ENCODE results near the gene ING1. TPM values are rescaled to one million over a fixed set of nuclear protein-coding genes. Genes with fewer than 3 reads are reported as not detected.
A peak's percentile ranks its signal among the peaks of the same experiment; 100 is the strongest.
"Not testable (repeated sequence)": the region's sequence is repeated elsewhere in the genome, so short reads cannot be mapped to it uniquely, and the experiment has no call there.

Gene ING1
- total RNA-seq, 1 donor from 2014 or later, result 6.6 TPM

DNA sequence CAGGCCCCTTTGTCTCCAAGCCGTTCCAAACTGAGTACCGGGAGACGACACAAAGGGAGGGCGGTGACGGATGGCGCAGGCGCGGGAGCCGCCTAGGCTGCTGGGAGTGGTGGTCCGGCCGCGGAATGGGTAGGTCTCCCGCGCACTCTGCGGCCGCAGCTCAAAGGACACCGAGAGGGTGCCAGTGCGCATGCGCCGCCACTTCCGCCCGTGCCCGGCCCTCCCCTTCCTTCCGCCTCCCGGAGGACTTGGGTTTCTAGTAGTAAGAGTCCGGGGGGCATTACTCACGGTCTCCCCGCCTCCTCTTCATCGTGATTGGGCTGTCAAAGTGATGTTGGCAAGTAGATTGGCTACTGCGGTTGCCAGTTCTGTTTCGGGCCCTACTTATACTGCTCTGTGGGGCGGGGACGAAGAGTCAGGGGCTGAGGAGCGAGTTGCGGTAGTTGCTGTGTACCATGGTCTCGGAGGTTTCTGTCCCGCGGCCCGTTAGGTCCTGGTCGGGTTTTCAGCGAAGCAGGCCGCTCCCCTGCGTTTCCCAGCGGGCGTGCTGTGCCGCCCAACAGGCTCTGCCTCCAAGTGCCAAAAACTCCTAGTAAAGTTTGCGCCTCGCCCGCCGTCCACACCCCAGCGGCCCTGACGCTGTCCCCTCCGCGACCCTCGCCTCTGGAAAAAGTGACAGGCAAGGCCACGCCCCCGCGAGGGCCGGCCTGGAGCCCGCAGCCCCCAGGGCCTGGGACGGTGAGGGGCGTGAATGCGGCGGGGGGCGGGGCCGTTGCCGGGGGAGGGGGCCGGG is 455 bp upstream of the ING1 start:
- intact Hi-C loops (cut with DNase I), result loop anchor here (2.0 to 5.0 kb wide), 3 partner anchors 98 to 294 kb away; partner anchors contain the start of gene NAXD
- peak; percentile 100 for DNase-seq (ENCODE audit: low spot score)

DNA sequence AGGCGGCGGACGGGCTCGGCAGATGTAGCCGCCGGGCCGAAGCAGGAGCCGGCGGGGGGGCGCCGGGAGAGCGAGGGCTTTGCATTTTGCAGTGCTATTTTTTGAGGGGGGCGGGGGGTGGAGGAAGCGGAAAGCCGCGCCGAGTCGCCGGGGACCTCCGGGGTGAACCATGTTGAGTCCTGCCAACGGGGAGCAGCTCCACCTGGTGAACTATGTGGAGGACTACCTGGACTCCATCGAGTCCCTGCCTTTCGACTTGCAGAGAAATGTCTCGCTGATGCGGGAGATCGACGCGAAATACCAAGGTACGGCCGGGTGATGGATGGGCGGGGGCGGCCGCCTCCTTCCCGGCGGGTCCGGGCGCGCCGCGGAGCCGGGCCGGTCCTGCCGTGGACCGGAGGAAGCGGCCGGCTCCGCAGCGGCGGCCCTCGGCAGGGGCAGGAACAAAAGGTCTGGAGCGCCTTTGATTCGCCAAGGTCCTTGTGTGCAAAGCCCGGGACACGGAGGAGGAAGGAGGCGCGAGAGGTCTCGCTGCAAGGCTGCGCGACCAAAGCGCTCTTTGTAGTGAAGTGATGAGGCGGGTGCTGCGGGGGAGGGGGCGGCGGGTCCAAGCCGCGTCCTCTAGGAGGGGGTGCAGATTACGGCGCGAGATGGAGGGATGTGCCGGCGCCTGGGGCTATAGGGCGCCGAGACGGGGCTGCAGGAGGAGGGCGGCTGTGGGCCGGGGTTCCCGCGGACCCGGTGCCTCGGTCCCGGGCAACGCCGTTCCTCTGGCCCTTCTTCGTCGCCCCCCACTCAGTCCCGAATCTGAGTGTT is 689 bp downstream of the ING1 start:
- intact Hi-C loops (cut with DNase I), result loop anchor here (2.0 to 5.0 kb wide), 3 partner anchors 99 to 293 kb away; partner anchors contain the start of gene NAXD
- DNase-seq (ENCODE audit: low spot score), result peak; percentile 82

DNA sequence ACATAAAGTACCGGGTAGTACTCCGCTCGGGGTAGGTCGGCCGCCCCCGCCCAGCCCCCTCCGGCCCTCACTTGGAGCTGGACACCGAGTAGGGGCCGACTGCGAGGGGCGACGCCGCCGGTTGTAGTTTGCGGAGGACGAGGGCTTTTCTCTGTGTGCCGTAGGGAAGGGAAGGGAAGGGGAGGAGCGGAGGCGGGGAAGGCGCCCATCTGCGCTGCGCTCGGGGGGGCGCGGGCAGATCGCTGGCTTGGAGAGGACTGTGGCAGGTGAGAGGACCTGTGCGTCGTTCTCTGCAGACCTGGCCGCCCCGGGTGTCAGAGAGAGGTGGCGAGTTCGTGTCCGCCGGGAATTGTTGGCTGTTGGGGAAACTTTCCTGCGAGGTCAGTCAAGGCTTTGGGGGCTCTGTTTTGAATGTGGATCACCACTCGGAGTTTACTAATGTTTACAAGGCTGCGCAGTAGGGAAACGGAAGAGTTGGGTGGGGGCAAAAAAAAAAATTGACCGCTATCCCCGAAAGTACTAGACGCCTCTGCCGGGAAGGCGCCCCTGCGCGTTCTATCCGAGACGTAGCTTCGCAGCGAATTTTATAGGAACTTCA is 1.4 kb downstream of the ING1 start:
- intact Hi-C loops (cut with DNase I), result loop anchor here (1.0 to 5.0 kb wide), 4 partner anchors 102 to 292 kb away; no protein-coding TSS in a partner anchor
- DNase-seq (ENCODE audit: low spot score), result peak; percentile 84

DNA sequence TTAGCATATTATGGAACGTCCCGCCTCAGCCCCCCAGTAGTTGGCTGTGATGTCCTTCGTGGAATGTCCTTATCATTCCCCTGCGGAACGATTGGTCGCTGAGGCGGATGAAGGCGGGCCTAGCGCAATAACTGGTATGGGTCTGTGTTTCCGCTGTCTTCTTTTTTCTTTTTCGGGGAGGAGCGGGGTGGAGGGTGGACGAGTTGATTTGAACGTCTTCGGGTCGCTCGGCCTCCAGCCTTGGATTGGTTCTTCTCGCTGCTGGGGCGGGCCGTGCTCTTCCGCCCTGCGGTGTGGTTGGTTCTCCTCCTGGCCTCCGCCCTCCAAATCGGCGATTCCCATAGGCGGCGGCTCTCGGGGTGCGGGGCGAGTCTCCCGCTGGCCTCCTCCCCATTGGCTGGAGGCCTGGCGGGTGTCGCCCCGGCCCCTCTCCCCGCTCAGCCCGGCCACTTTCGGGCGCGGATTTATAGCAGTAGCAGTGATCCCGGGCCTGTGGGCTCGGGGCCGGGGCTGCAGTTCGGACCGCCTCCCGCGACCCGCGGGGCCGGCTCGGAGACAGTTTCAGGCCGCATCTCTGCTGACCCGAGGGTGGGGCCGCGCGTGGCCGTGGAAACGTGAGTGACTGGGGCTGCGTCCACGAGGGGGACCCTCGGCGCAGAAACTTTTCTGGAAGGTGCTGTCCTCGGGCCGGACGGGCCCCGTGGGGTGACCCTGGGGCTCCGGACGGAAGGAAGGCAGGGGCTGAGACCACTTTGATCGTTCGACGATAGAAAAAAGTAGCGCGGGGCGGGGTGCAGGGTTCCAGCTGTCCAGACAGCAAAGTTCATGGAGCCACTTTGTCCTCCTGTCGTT is 2.1 kb downstream of the ING1 start:
- DNase-seq (ENCODE audit: low spot score), result peak; percentile 99
- intact Hi-C loops (cut with DNase I), result loop anchor here (1.0 to 5.0 kb wide), 2 partner anchors 102 to 199 kb away; no protein-coding TSS in a partner anchor

DNA sequence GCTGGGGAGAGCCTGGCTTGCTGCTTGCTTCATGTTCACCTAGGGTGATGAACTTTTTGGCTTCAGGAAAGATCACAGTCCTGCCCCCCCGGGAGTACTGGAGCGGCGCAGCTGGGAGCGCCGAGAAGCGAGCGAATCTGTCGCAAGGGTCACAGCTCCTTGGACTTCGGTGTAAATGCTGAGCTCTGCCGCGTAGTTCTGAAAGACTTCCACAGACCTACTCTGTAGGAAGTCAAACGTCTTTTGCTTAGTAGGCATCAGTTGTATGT is 2.7 kb downstream of the ING1 start:
- intact Hi-C loops (cut with DNase I), result loop anchor here (5.0 kb wide), 1 partner anchor 101 kb away; no protein-coding TSS in a partner anchor
- DNase-seq (ENCODE audit: low spot score), result no peak

DNA sequence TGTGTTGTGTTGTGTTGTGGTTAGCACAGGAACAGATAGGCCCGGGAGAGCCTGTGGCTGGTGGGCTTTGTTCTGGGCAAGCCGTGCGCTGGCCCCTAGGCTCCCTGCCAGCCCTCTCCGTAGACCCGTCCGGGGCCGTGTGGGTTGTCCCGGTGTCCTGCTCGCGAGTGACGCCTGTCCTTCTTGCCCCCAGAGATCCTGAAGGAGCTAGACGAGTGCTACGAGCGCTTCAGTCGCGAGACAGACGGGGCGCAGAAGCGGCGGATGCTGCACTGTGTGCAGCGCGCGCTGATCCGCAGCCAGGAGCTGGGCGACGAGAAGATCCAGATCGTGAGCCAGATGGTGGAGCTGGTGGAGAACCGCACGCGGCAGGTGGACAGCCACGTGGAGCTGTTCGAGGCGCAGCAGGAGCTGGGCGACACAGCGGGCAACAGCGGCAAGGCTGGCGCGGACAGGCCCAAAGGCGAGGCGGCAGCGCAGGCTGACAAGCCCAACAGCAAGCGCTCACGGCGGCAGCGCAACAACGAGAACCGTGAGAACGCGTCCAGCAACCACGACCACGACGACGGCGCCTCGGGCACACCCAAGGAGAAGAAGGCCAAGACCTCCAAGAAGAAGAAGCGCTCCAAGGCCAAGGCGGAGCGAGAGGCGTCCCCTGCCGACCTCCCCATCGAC is 5.7 kb downstream of the ING1 start:
- intact Hi-C loops (cut with DNase I), result loop anchor here (5.0 kb wide), 1 partner anchor 98 kb away; no protein-coding TSS in a partner anchor
- DNase-seq (ENCODE audit: low spot score), result no peak

DNA sequence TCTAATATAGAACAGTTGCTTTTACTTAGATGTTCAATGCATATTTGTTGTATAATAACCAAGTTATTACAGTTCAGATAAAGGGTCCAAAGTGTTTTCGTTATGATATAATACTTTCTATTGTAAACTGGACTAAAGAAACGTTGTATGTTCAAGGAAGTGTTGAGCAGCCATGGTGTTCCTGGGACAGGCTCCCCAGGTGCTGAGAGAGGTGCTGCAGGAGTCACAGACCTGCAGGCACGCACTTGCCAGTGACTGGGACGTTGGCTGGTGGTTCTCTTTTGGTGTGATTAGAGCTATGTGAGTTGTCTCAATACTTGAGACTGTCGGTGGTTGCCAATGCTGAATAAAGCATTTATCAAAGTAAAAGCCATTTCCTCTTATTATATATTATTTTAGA is 9.5 kb downstream of the ING1 start:
- intact Hi-C loops (cut with DNase I), result no loop called here
- no peak for DNase-seq (ENCODE audit: low spot score)

DNA sequence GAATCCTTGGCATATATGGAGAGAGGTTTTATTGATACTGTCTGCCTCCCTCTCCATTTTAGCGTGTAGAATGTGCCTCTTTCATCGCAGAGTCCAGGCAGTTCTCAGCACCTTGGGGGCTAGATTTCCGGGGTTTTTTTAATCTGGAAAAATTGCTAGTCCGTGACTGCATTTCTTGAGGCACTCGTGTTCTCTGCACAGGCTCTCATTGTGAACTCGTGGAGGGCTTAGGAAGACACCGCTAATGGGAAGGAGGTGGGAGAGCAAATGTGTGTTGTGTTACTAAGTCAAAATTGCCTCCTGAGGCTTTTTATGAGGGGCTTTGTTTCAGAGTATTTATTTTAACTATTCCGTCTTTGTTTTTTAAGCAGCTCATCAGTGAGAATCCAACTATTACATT is 10.1 kb downstream of the ING1 start:
- intact Hi-C loops (cut with DNase I), result no loop called here
- DNase-seq (ENCODE audit: low spot score), result no peak

DNA sequence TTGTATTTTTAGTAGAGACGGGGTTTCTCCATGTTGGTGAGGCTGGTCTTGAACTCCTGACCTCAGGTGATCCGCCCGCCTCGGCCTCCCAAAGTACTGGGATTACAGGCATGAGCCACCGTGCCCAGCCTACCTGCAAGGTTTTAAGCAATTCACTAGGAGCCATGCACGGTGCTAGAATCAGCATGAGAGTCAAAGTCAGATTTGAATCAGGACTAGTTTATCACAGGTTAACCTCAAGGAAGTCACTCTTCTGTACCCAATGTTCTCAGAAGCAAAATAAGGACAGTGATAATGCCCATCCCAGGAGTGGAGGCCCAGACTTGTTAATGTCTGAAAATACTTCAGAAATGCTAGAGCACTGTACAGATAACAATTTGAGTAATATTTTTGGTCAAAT is 12.7 kb downstream of the ING1 start:
- DNase-seq (ENCODE audit: low spot score); intact Hi-C loops (cut with DNase I): not testable (repeated sequence)

DNA sequence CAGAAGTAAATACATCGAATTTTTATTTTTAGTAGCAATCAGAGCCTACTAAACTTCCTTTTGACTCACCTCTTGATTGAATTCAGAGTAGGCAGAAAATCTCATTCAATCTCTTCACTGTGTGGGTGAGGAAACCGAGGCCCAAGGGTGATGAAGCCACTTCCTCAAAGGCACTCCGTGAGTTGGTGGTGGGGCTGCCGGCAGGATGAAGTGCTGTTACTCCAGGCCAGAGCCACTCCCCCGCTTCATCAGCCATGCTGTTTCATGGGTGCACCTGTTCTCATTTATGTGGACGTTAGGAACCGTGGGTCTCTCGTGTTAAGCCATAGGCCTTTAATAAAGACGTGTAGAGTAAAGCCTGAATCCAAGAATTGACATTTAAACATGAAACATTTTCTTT is 13.2 kb downstream of the ING1 start:
- intact Hi-C loops (cut with DNase I), result no loop called here
- DNase-seq (ENCODE audit: low spot score), result no peak

DNA sequence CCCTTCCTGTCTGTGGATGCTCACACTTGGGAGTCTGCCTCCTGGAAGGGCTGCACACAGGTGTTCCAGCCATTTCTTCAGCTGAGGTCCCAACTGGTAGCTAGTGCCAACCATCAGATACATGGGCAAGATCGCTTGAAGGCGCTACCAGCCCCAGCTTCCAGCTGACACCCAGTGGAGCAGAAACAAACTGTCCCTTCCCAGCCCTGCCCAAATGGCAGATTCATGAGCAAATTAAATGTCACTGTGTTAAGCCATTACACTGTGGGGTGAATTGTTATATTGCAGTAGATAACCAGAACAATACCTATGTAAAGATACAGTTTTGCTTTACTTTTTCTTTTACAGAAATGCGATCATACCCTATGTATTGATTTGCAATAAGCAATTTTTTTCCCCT is 17.6 kb downstream of the ING1 start:
- no peak for DNase-seq (ENCODE audit: low spot score)
- intact Hi-C loops (cut with DNase I), result no loop called here

DNA sequence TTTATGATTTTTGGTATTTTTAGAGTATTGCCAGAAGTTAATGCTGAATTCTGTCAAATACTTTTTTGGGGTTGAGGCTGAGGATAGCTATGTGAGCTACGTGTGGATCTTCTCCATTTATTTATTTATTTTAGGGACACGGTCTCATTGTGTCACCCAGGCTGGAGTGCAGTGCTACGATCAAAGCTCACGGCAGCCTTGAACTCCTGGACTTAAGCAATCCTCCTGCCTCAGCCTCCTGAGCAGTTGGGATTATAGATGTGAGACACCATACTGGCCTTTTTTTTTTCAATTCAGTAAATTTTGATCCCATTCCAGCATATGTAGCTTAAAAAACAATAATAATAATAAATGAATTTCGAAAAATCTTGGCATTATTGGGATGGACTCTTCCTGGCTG is 21.1 kb downstream of the ING1 start:
- intact Hi-C loops (cut with DNase I), result no loop called here

DNA sequence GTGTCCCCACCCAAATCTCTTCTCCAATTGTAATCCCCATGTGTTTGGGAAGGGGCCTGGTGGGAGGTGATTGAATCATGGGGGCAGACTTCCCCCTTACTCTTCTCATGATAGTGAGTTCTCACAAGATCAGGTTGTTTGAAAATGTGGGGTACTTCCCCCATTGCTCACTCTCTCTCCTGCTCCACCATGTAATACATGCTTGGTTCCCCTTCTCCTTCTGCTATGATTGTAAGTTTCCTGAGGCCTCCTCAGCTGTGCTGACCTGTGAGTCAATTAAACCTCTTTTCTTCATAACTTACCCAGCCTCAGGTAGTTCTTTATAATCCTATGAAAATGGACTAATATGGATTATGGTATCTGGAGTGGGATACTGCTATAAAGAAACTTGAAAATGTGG is 24.1 kb downstream of the ING1 start:
- intact Hi-C loops (cut with DNase I), result no loop called here
- DNase-seq (ENCODE audit: low spot score), result no peak

More for the DNA sequence above, 21.1 kb downstream of the ING1 start:
- DNase-seq (ENCODE audit: low spot score), result no peak

DNA sequence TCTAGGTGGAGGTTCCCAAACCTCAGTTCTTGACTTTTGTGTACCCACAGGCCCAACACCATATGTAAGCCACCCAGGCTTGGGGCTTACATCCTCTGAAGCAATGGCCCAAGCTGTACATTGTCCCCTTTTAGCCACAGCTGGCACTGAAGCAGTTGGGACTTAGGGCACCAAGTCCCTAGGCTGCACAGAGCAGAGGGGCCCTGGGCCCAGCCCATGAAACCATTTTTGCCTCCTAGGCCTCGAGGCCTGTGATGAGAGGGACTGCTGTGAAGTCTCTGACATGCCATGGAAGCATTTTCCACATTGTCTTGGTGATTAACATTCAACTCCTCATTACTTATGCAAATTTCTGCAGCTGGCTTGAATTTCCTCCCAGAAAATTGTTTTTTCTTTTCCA is 30.2 kb downstream of the ING1 start:
- DNase-seq (ENCODE audit: low spot score), result no peak
- intact Hi-C loops (cut with DNase I), result no loop called here

DNA sequence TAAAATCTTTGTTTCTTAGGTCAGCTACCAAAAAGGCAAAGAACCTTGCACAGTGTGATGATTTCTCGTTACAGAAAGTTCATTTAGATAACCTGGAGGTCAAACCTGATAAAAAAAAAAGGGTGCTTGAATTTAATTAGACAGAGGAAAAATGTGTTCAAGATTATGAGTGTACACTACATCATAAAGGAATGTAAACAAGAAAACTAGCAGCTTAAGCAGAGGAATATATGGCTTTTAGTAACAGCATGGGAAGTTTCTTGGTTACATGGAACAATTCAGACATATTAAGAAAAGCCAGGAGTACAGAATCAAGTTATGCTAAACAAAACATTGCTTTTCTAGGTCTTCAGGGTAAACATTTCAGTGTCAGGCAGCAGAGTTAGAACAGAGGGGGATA is 32.9 kb downstream of the ING1 start:
- no peak for DNase-seq (ENCODE audit: low spot score)
- intact Hi-C loops (cut with DNase I), result no loop called here

DNA sequence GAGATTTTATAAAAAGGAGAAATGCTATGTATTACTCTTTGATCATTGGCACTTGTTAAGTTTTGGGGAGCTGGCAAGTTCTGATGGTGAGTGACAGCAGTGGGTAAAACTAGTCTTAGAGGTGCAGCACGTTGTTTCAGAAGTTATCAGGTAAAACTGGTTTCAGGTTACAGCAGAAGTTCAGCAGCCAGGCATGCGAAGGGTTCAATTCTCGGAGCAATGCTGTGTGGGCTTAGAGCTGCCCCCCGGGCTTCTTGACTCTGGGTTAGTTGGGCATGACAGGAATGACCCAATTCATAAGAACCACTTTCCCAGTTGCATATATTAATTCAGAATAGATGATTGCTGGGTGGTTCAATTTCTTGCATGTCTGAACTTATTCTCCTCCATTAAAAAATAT is 34.8 kb downstream of the ING1 start:
- no peak for DNase-seq (ENCODE audit: low spot score)
- intact Hi-C loops (cut with DNase I), result no loop called here

DNA sequence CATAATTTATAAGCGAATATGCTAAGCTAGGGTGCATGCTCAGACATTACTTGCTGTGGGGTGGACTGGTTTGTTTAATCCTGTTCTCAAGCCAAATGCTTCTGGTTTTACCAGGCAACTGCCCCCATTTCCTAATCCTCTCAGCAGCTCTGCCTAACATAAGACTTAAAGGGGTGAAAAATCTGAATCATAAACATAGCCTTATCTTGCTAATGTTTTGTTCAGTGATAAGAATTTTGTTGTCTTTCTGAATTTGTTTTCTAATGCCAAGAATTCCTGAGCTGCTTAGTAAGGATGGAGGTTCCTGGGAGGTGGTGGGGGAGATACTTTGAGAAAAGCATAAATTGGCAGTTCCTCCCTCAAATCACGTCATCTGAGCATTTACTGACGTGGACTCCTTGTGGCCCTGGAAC is 42.7 kb downstream of the ING1 start:
- intact Hi-C loops (cut with DNase I), result no loop called here
- DNase-seq (ENCODE audit: low spot score), result no peak

DNA sequence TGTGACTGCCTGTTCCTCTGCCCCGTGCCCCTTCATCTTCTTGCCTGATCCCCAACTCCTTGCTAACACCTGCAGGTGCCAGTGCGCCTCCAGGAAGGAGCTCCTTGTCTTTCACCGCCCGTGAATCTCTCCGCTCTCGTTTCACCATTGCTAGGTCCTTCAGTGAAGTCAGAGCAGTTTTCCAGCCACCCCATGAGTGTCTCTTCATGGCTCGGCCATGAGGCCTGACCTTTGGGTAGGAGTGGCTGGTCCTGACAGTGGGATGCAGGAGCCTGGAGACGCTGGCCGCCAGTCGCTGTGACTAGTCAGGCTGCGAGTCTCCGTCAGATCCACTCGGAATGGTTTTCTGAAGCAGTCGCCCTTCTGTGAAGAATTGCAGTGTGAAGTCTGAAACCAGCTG is 43.8 kb downstream of the ING1 start:
- DNase-seq (ENCODE audit: low spot score), result no peak
- intact Hi-C loops (cut with DNase I), result no loop called here

DNA sequence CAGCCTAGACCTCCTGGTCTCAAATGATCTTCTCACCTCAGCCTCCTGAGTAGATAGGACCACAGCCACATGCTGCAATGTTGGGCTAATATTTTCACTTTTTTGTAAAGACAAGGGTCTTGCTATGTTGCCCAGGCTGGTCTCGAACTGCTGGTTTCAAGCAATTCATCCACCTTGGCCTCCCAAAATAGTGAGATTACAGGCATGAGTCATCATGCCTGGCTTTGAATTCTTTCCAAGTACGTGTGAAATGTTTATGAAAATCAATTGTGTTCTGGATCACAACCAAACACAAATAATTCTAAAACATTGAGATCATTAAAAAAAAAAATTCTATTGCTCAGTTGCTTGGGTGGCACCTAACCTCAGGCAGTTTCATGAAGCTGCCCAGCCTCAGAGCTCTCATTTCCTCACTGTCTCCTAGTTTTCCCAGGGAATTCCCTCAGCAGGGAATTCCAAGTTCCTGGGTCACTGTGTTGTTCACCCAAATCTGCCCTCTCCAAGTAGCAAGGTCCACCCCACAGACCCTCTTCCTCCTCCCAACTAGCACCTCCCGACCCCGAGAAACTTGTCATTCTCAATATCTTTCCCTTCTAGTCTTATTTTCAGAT is 44.8 kb downstream of the ING1 start:
- DNase-seq (ENCODE audit: low spot score), result no peak
- intact Hi-C loops (cut with DNase I), result no loop called here

All from cardiac septum (tissue), 1 donor.